Activated gamma-delta T cell treated with anti-CD3 and anti-CD28 coated beads, Interleukin-2, amount 50 U/mL, for 16 hours (primary cell): ENCODE measurements around the gene KMT2B.

Source experiments
- DNase-seq: peaks from one replicate; pipeline ENCODE4 v3.0.0-alpha.2; 2020; ENCODE audit warnings: low read depth

Gene KMT2B

GRCh38 chr19:35742121-35742724, 24.4 kb downstream of the KMT2B start, which contains the start of gene IGFLR1:
TSS of gene IGFLR1 (minus strand) at chr19:35742452. CDS start at chr19:35741180, 1,272 bp downstream.
- DNase-seq: peak; percentile 70

- no peak for DNase-seq
Measured at GRCh38 chr19:35743640-35744429, 26.0 kb downstream of the KMT2B start.

- peak; percentile 91 for DNase-seq
Measured at GRCh38 chr19:35744430-35745327, 26.9 kb downstream of the KMT2B start.

GRCh38 chr19:35745328-35746086, 27.7 kb downstream of the KMT2B start, which contains the start of the genes PSENEN and U2AF1L4:
TSS of gene PSENEN (plus strand) at chr19:35745651. CDS start at chr19:35745931, 280 bp downstream.
TSS of gene U2AF1L4 (minus strand) at chr19:35745418. CDS start at chr19:35745391, 27 bp downstream.
- peak; percentile 93 for DNase-seq

GRCh38 chr19:35746087-35746462, 28.3 kb downstream of the KMT2B start:
- no peak for DNase-seq

GRCh38 chr19:35746531-35746930, 28.7 kb downstream of the KMT2B start:
- DNase-seq: no peak

- peak; percentile 99 for DNase-seq
Measured at GRCh38 chr19:35748106-35749020, 30.6 kb downstream of the KMT2B start, which contains the start of gene LIN37. TSS of gene LIN37 (plus strand) at chr19:35748576. CDS start at chr19:35748725, 149 bp downstream.

GRCh38 chr19:35750167-35750566, 32.4 kb downstream of the KMT2B start:
- DNase-seq: no peak

- DNase-seq: no peak
Measured at GRCh38 chr19:35751839-35752745, 34.3 kb downstream of the KMT2B start.

- no peak for DNase-seq
Measured at GRCh38 chr19:35752746-35753350, 35.0 kb downstream of the KMT2B start.

- no peak for DNase-seq
Measured at GRCh38 chr19:35753634-35754369, 36.0 kb downstream of the KMT2B start.

- no peak for DNase-seq
Measured at GRCh38 chr19:35754370-35755130, 36.7 kb downstream of the KMT2B start.

- no peak for DNase-seq
Measured at GRCh38 chr19:35755131-35755549, 37.3 kb downstream of the KMT2B start.

- DNase-seq: no peak
Measured at GRCh38 chr19:35755550-35756376, 38.0 kb downstream of the KMT2B start.

GRCh38 chr19:35756377-35757230, 38.8 kb downstream of the KMT2B start, which contains the start of gene HSPB6:
TSS of gene HSPB6 (minus strand) at chr19:35757029. CDS start at chr19:35757008, 21 bp downstream.
- DNase-seq: no peak
